T-cell (primary cell): ENCODE measurements around the gene PNPO. TPM values are rescaled to one million over a fixed set of nuclear protein-coding genes. Genes with fewer than 3 reads are reported as not detected.

Experiments used
- ATAC-seq, 4 experiments: fragments of 200-7000 bp in 3 of 4; fragments of 150-1000 bp in 1 of 4; cut with Tn5 transposase; replicated peaks in 1 of 4; 1 replicate in 3 of 4; 2 replicates in 1 of 4; pipeline ENCODE4 v1.10.0; 2021; ENCODE audit warnings: moderate library complexity in 3 of 4, mild to moderate bottlenecking in 2 of 4, moderate number of reproducible peaks in 1 of 4
- CTCF ChIA-PET, 2 donors: fragments of 300-600 bp; sonication (Branson Sonifier 250); formaldehyde crosslinking; loops; one replicate each; lab custom pipeline; 2022; ENCODE audit warnings: antibody characterized with exemption in 2 of 2; lab: Charles Lee
- POLR2A ChIA-PET, 2 donors: fragments of 300-600 bp; sonication (Branson Sonifier 250); formaldehyde crosslinking; loops; one replicate each; lab custom pipeline; 2022; ENCODE audit warnings: antibody characterized with exemption in 2 of 2; lab: Charles Lee
- DNase-seq, 35 experiments: peaks; one replicate each; pipeline versions ENCODE4 v3.0.0 to v3.0.0-alpha.2; 2013 to 2023
- H3K27ac ChIP-seq: one replicate; pipeline ENCODE4 v1.5.1; 2013; ENCODE audit warnings: low read length
- H3K27me3 ChIP-seq, 2 experiments: replicated peaks in 1 of 2; 1 replicate in 1 of 2; 2 replicates in 1 of 2; pipeline versions ENCODE4 v1.6.1 to v1.7.0; 2013; ENCODE audit warnings: low read length in 1 of 2, mixed read lengths in 1 of 2; ENCODE audit not compliant: control insufficient read depth in 2 of 2, insufficient read depth in 2 of 2; ENCODE audit errors: extremely low read depth in 1 of 2
- H3K36me3 ChIP-seq, 2 donors: 1 replicate in 1 of 2; 2 replicates in 1 of 2; pipeline versions ENCODE4 v1.6.1 to v1.7.0; 2013; ENCODE audit warnings: low read length in 1 of 2; ENCODE audit not compliant: control insufficient read depth in 2 of 2, insufficient read depth in 1 of 2; ENCODE audit errors: extremely low read depth in 1 of 2
- H3K4me1 ChIP-seq, 2 experiments: 1 replicate in 1 of 2; 2 replicates in 1 of 2; pipeline versions ENCODE4 v1.6.1 to v1.7.0; 2013; ENCODE audit warnings: low read length in 2 of 2, mixed read lengths in 1 of 2; ENCODE audit not compliant: insufficient read depth in 2 of 2, control insufficient read depth in 1 of 2; ENCODE audit errors: extremely low read depth in 1 of 2
- H3K4me3 ChIP-seq, 2 donors: 1 replicate in 1 of 2; 2 replicates in 1 of 2; pipeline versions ENCODE4 v1.5.1 to v1.7.0; 2013; ENCODE audit warnings: mild to moderate bottlenecking in 2 of 2, low read length in 1 of 2, moderate library complexity in 1 of 2; ENCODE audit not compliant: control insufficient read depth in 1 of 2; ENCODE audit errors: extremely low read depth in 1 of 2
- H3K9me3 ChIP-seq: 2 replicates; pipeline ENCODE4 v1.7.0; 2013
- H3K27ac Mint-ChIP-seq, 2 donors: one replicate each; pipeline ENCODE4 v1.8.0; 2020 to 2021; ENCODE audit warnings: mild to moderate bottlenecking in 2 of 2, mixed read lengths in 2 of 2
- H3K27me3 Mint-ChIP-seq, 2 donors: one replicate each; pipeline ENCODE4 v1.8.0; 2021 to 2022; ENCODE audit warnings: mixed read lengths in 2 of 2
- H3K36me3 Mint-ChIP-seq: one replicate; pipeline ENCODE4 v1.8.0; 2021; ENCODE audit warnings: mixed read lengths
- H3K4me1 Mint-ChIP-seq, 3 donors: one replicate each; pipeline ENCODE4 v1.8.0; 2020 to 2022; ENCODE audit warnings: mixed read lengths in 3 of 3, mild to moderate bottlenecking in 1 of 3
- H3K4me3 Mint-ChIP-seq, 3 donors: one replicate each; pipeline ENCODE4 v1.8.0; 2020 to 2022; ENCODE audit warnings: mild to moderate bottlenecking in 3 of 3, mixed read lengths in 3 of 3, moderate library complexity in 3 of 3
- H3K9me3 Mint-ChIP-seq, 3 donors: one replicate each; pipeline ENCODE4 v1.8.0; 2020 to 2022; ENCODE audit warnings: mixed read lengths in 3 of 3
- WGBS: methylation state at CpG from one replicate; pipeline ENCODE4 v1.1.5; 2013; ENCODE audit warnings: missing lambda C conversion rate; ENCODE audit not compliant: insufficient coverage; 5-methylcytosine and 5-hydroxymethylcytosine counted together
- total RNA-seq, 35 experiments: library from RNA in 6 of 35; stranded (reverse) in 6 of 35; fragments of 120-200 nt in 1 of 35; gene quantifications; one replicate each; pipeline versions ENCODE4 v1.2.1 to v1.2.4 and lab custom pipeline; 2013 to 2026

Gene PNPO
- total RNA-seq, 5 donors from 2014 or later (not counting 1 experiment from before 2014, with no cell fraction given): 10.3 to 18.5 (median 15.7) TPM

DNA sequence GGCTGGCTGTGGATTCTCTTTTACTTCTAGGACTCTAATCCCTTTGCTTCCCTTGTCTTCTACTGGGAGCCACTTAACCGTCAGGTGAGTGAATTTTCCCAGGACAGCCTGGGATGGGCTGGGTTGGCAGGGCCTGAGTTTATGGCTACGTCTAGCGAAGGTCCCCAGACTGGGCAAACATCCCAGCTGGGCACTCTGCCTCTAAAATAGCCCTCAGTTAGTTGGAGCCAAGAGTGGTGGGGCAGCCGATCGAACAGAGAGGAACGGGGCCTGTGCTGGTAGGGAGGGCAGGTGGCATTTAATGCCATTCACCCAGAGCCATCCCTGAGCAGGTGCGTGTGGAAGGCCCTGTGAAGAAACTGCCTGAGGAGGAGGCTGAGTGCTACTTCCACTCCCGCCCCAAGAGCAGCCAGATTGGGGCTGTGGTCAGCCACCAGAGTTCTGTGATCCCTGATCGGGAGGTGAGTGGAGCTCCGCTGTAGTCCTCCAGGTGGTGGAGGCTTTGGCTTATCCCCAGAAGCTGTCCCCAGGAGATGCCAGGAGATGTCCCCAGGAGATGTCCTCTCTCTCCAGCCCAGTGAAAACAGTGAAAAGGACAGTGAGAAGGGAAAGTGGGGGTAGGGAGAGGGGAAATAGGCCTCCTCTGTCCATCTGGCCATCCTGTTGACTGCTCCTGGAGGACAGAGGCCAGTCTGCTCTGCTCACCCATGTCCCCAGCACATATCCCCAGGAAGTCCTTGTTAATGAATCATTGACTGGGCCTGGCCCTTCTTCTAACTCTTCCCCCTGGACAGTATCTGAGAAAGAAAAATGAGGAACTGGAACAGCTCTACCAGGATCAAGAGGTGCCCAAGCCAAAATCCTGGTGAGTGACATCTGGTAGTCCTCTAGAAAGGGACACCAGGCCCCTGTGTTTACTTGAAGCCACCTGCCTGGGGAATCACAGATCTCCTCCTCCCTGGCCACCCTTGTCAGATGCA lies 4.4 kb downstream of the PNPO start:
- peak overlapping the region in 2 of 3 donors; percentile 35 to 51 for H3K4me3 Mint-ChIP-seq
- H3K27ac ChIP-seq: peak overlapping the region; percentile 64

DNA sequence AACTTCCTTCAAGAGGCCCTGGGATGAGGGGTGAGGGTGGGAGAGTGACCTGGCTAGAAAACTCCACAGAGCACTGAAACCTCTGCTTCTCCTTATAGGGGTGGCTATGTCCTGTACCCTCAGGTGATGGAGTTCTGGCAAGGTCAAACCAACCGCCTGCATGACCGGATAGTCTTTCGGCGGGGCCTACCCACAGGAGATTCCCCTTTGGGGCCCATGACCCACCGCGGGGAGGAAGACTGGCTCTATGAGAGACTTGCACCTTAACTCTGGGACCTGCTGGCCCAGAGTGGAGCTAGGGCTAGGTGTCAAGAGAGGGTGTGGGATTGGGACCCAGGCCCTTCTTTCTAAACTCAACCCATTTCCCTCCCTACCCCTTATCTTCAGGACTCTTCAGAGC lies 5.1 kb downstream of the PNPO start:
- no peaks in the 10 kb centered on the region for H3K9me3 ChIP-seq
- H3K27me3 ChIP-seq: no peaks in the 10 kb centered on the region
- no peak for DNase-seq
- H3K4me3 ChIP-seq: no peak overlapping the region
- peak overlapping the region in 1 of 3 donors; percentile 4 for H3K4me3 Mint-ChIP-seq
- H3K4me1 ChIP-seq: peaks cover 31 to 69% of the 10 kb centered on the region in 2 experiments
- H3K27ac ChIP-seq: no peak overlapping the region
- CTCF ChIA-PET: interaction anchor here (0.5 to 4.9 kb wide), 11 partner anchors 8 to 785 kb away, joined by 3 to 43 read pairs (median 4); partner anchors contain the start of genes CDK5RAP3 (in 1 of the 2), KPNB1 (in 1 of the 2) and NFE2L1 (in 1 of the 2)
- H3K36me3 Mint-ChIP-seq: peaks cover 15% of the 10 kb centered on the region
- peaks cover 0 to 22% of the 10 kb centered on the region in 2 donors for H3K36me3 ChIP-seq
- peaks cover 58 to 64% (median 59%) of the 10 kb centered on the region in 3 donors for H3K4me1 Mint-ChIP-seq
- no peaks in the 10 kb centered on the region for H3K27me3 Mint-ChIP-seq
- no peaks in the 10 kb centered on the region for H3K9me3 Mint-ChIP-seq
- WGBS: 89% methylated on average over 4 of the region's 6 CpGs
- peak overlapping the region in 1 of 2 donors; percentile 88 for H3K27ac Mint-ChIP-seq
- POLR2A ChIA-PET: interaction anchor here in 1 of 2 donors (0.9 to 1.0 kb wide), 2 partner anchors 23 to 25 kb away, joined by 3 to 5 read pairs; partner anchors contain the start of gene CDK5RAP3
- no peak for ATAC-seq

More for the DNA sequence above, 4.4 kb downstream of the PNPO start:
- H3K36me3 Mint-ChIP-seq: peaks cover 15% of the 10 kb centered on the region
- no peaks in the 10 kb centered on the region for H3K27me3 Mint-ChIP-seq
- Histone ChIP-seq H3K4me3 (peak overlapping the region in 1 of 2 donors; percentile 35), H3K9me3 (no peaks in the 10 kb centered on the region), H3K4me1 (peaks cover 31 to 74% of the 10 kb centered on the region in 2 experiments), H3K27me3 (no peaks in the 10 kb centered on the region), H3K36me3 (peaks cover 0 to 21% of the 10 kb centered on the region in 2 donors)
- CTCF ChIA-PET: interaction anchor here (0.5 to 5.0 kb wide), 6 partner anchors 18 to 131 kb away, joined by 3 to 59 read pairs (median 10); partner anchors contain the start of genes CDK5RAP3 (in 1 of the 2) and NFE2L1 (in 1 of the 2)
- H3K9me3 Mint-ChIP-seq: no peaks in the 10 kb centered on the region
- H3K27ac Mint-ChIP-seq: peak overlapping the region; percentile 75 to 88
- WGBS: 79% methylated on average over 6 of the region's 10 CpGs
- POLR2A ChIA-PET: no interaction called here
- no peak for ATAC-seq
- H3K4me1 Mint-ChIP-seq: peaks cover 64 to 69% (median 65%) of the 10 kb centered on the region in 3 donors
- no peak for DNase-seq

DNA sequence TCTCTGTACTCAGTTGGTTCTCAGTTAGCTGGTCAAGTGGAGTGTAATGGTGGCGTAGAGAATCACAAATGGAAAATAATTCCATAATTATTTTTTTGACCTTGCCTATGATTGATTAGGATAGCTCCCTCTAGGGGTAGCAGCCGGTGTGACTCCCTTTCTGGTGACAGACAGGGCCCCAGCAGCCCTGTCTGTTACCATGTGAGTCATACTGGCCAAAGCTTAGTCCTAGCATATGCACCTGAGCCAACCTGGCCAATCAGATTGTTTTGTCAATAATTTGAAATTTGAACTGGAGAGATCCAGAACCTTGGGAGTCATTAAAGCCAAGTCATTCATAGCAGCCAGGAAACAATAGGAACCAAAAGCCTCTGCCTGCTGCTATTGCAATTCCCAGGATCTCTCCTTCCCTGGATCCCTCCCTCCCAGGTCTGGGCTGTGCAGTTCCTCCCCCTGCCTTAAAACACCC lies 5.6 kb downstream of the PNPO start:
- POLR2A ChIA-PET: interaction anchor here (0.6 to 1.0 kb wide), 6 partner anchors 11 to 1730 kb away, joined by 3 to 7 read pairs (median 5); partner anchors contain the start of gene CDK5RAP3 (in 1 of the 2)
- no CpG with 5 or more reads among the region's 2 CpGs for WGBS
- Histone ChIP-seq H3K9me3 (no peaks in the 10 kb centered on the region), H3K4me3 (no peak overlapping the region), H3K27ac (no peak overlapping the region), H3K4me1 (peaks cover 30 to 65% of the 10 kb centered on the region in 2 experiments), H3K27me3 (no peaks in the 10 kb centered on the region), H3K36me3 (peaks cover 0 to 24% of the 10 kb centered on the region in 2 donors)
- Mint-ChIP-seq H3K9me3 (no peaks in the 10 kb centered on the region), H3K4me3 (peak overlapping the region in 1 of 3 donors; percentile 4), H3K4me1 (peaks cover 55 to 63% (median 56%) of the 10 kb centered on the region in 3 donors), H3K27me3 (no peaks in the 10 kb centered on the region), H3K36me3 (peaks cover 15% of the 10 kb centered on the region), H3K27ac (peak overlapping the region in 1 of 2 donors; percentile 79)
- CTCF ChIA-PET: interaction anchor here (0.6 to 4.9 kb wide), 13 partner anchors 8 to 786 kb away, joined by 3 to 43 read pairs (median 4); partner anchors contain the start of genes CDK5RAP3 (in 1 of the 2), KPNB1 (in 1 of the 2) and NFE2L1 (in 1 of the 2)
- ATAC-seq (peak; percentile 60 to 76 (median 64)), DNase-seq (peak; percentile 27 to 80 (median 55))

DNA sequence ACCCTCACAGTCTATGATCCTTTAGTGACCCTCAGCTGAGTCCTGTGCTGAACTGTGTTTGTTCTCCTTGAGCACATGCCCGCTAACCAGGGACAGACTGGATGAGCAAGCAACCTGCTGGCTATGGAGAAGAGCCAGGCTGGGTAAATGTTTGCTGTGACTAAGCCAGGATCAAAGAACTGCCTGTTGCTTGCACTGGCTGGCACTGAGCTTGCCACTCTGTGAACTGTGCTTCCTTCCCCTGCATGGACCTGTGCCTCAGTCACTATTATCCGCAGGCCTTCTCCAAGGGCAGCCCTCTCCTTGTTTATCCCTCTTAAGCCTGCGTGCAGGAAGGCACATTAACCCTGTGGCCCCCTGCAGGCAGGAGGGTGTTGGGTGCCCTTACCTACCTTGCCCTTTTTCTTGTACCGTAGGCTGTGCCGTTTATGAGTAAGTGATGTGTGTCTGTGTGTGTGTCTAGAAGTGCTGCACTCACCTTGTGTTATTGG lies 7.4 kb downstream of the PNPO start:
- no peak overlapping the region for H3K4me3 ChIP-seq
- Mint-ChIP-seq H3K4me3 (peak overlapping the region; percentile 61 to 72 (median 67)), H3K4me1 (peaks cover 41 to 49% (median 44%) of the 10 kb centered on the region in 3 donors), H3K27me3 (no peaks in the 10 kb centered on the region), H3K9me3 (no peaks in the 10 kb centered on the region), H3K36me3 (peaks cover 15% of the 10 kb centered on the region), H3K27ac (peak overlapping the region; percentile 83 to 92)
- WGBS: 68% methylated on average over 3 of the region's 5 CpGs
- no peak overlapping the region for H3K27ac ChIP-seq
- DNase-seq (peak in 1 of 35 experiments; percentile 5), ATAC-seq (no peak)
- POLR2A ChIA-PET: interaction anchor here in 1 of 2 donors (1.5 kb wide), 1 partner anchor 7 kb away, joined by 3 read pairs; the partner anchor contains the start of gene PNPO
- no peaks in the 10 kb centered on the region for H3K9me3 ChIP-seq
- peaks cover 26 to 49% of the 10 kb centered on the region in 2 experiments for H3K4me1 ChIP-seq
- no peaks in the 10 kb centered on the region for H3K27me3 ChIP-seq
- peaks cover 0 to 26% of the 10 kb centered on the region in 2 donors for H3K36me3 ChIP-seq
- CTCF ChIA-PET: interaction anchor here (1.0 to 4.9 kb wide), 3 partner anchors 11 to 23 kb away, joined by 3 to 43 read pairs (median 8); partner anchors contain the start of gene CDK5RAP3 (in 1 of the 2)

DNA sequence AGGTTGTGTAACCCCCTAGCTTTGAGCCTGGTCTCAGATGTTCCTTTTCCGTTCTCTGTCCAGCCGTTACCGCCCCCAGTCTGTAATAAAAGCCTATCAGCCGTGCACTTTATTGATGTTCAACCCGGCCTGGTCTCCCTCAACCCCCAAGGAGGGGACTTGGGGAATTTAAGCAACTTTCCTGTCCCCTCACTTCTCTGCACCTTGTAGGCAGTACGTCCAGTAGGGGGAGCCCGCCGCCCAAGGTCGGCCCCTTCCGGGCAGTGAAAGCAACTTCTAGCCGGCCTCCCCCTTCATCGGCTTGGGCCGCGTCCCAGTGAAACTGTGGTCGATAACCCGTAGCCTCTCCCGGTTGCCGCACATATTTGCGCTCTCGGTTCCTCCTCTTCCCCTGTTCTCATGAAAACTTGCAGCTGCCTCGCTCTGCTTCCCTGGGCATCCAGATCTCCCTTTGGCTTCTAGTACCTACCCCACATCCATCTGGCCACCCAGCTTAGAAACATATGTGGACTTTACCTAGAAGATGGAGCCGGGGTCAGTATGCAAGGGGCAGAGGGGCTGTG lies 7.9 kb downstream of the PNPO start:
- H3K27me3 ChIP-seq: no peaks in the 10 kb centered on the region
- ChIA-PET CTCF (interaction anchor here (1.0 to 4.9 kb wide), 6 partner anchors 8 to 22 kb away, joined by 3 to 43 read pairs (median 6); partner anchors contain the start of genes CDK5RAP3 (in 1 of the 2) and PNPO (in 1 of the 2)), POLR2A (interaction anchor here in 1 of 2 donors (1.5 kb wide), 1 partner anchor 8 kb away, joined by 3 read pairs; the partner anchor contains the start of gene PNPO)
- H3K4me1 Mint-ChIP-seq: peaks cover 36 to 46% (median 42%) of the 10 kb centered on the region in 3 donors
- H3K27me3 Mint-ChIP-seq: no peaks in the 10 kb centered on the region
- ATAC-seq (peak; percentile 69 to 75 (median 72)), DNase-seq (peak; percentile 24 to 82 (median 66))
- H3K36me3 ChIP-seq: peaks cover 0 to 27% of the 10 kb centered on the region in 2 donors
- H3K27ac Mint-ChIP-seq: peak overlapping the region; percentile 83 to 92
- H3K27ac ChIP-seq: peak overlapping the region; percentile 21
- WGBS: 10% methylated on average over 21 of the region's 22 CpGs
- peaks cover 15% of the 10 kb centered on the region for H3K36me3 Mint-ChIP-seq
- H3K9me3 Mint-ChIP-seq: no peaks in the 10 kb centered on the region
- H3K4me3 Mint-ChIP-seq: peak overlapping the region; percentile 61 to 72 (median 67)
- H3K9me3 ChIP-seq: no peaks in the 10 kb centered on the region
- peaks cover 26 to 44% of the 10 kb centered on the region in 2 experiments for H3K4me1 ChIP-seq
- peak overlapping the region; percentile 36 to 42 for H3K4me3 ChIP-seq
